Right kidney (tissue), 1 donor: Measurements from ENCODE around the gene WWOX.

Experiments
- DNase-seq: peaks from one replicate; pipeline ENCODE4 v3.0.0-alpha.2; 2016

WWOX gene

DNA sequence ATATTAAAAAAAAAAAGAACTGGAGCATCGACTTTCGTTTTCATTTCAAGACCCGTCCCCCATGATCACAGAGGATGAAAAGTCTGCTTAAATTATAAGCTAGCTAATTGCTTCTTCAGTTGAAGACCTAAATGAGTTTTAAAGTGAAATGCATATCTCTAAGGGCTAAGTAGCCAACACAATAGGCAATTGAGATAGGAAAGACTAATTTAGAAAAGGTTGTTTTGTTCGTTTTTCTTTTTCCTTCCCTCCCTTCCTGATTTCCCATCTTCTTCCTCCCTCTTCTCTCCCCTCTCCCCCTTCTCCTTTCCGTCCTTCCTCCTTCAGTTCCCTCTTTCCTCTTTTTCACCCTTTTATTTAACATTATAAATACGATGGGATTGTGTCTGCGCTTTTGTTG is 377.2 kb downstream of the WWOX start:
- DNase-seq, result no peak

GRCh38 chr16:78478267-78478861 is 378.9 kb downstream of the WWOX start:
- DNase-seq, result no peak

GRCh38 chr16:78479723-78480122 is 380.3 kb downstream of the WWOX start:
- DNase-seq, result no peak

DNA sequence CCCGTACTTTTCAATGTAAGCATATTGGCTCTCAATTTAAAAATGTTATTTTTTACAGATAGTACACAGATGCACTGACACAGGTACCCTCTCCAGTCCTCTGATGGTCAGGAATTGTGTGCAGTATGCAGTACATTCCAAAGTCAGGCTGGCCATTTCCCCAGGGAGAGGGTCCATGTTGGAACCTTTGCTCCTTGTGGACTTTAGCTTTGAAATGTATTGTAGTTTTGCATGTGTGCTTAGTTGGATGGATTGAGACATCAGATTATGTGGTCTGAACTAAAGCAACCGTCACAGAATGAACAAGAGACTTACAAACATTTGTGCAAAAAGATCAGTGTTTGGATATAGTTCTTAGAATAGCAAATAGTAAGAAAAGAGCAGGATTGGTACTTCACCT is 381.1 kb downstream of the WWOX start:
- no peak for DNase-seq

DNA sequence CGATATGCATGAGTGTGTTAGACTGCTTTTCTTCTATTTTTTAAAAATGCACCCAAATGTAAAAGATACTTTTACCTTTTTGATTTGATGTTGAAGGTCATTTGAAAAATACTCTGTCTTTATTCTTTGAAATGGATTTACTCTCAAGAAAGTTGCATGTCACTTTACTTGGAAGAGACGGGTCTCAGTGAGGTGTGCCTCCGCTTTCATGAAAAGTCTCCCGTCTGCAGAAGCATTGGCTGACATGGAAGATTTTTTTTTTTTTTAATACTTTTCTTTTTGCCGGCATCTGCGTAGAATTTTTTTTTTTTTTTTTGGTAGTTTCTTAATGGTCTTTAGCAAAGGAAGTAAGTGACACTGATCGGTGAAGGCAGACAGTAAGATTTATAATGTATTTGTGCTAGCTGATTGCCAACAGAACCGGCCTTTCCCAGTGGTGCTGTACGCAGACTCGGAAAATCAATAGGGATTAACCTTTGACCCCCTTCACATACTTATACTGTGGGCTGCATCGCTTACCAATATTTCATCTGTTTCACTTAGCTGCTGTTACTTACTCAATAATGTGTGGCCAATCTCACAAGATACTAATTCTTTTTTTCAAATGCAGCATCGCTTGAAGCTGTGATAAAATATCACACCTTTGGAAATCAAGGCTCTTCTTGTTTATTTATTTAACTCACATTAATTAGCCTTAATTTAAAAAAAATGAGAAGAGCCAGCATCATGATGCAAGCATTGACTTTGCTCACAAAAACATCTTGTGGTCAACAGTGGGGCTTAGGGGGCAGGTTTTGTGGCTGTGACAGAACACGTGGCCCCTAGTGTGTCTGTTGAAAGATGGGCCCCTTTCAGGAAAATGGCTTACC is 383.9 kb downstream of the WWOX start:
- no peak for DNase-seq

DNA sequence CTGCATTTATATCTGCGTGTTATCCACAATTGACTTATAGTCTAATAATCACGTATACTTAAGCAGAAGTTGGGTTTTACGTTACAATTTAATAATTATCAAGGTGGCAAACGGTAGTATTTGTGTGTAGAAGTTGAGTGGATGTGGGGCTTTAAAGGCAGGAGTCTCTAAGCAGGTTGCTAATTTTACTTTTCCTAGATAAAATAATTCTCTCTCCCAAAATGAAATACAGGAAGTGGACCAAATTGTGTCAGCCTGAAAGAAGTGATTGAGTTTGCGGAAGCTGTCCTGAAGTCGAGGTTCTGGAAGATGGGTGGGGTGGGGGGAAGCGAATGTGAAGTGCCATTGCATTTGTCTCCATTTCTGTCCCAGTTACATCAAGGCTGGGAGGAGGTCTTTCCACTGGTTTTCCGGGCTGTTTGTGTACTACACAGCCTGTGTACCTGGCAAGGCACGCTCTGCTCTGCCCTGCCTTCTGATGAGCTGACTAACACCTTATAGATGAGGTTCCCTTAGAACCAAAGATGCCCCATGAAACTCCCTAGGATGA is 385.1 kb downstream of the WWOX start:
- no peak for DNase-seq

GRCh38 chr16:78485188-78485916 is 385.9 kb downstream of the WWOX start:
- no peak for DNase-seq

- DNase-seq, result no peak
Observed at GRCh38 chr16:78485917-78486257, 386.4 kb downstream of the WWOX start.

GRCh38 chr16:78487471-78487870 is 388.0 kb downstream of the WWOX start:
- no peak for DNase-seq

- DNase-seq, result no peak
Observed at GRCh38 chr16:78489072-78489471, 389.6 kb downstream of the WWOX start.

DNA sequence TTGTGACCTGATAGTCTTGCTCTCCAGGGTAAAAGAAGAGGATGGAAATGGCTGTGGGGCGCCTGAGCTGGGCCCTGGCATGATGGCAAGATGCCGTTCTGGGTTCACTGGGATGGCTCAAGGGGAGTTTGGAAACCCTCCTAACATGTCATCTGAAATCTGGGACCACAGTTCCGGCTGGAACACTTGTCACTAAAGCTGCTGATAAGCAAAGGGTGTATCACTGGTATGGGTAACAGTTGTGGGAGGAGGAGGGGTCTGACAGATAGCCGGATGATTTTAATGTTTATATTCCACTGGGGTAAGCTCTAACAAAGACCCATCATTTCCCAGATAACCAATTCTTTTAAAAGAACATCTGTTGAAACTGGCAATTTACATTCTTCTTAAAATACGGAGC is 390.2 kb downstream of the WWOX start:
- DNase-seq, result no peak

DNA sequence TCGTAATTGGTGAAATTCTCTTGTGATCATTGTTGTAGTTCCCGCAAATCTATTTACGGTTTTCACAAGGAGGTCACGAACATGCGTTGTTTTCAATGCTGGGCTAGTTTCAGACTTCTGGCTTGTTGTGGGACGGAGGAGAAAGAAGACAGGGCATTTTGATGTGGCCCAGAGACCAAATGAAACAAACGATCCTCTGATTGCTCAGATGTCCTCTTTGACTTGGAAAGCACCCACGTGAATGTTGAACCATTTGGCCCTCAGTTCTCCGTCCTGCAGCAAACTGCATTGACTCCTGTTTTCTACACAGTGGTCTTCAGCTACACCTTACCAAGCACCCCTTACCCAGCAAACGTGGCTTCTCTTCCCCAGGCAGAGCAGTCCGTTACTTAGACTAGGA is 391.0 kb downstream of the WWOX start:
- DNase-seq, result no peak

GRCh38 chr16:78490847-78491246 is 391.4 kb downstream of the WWOX start:
- DNase-seq, result no peak

DNA sequence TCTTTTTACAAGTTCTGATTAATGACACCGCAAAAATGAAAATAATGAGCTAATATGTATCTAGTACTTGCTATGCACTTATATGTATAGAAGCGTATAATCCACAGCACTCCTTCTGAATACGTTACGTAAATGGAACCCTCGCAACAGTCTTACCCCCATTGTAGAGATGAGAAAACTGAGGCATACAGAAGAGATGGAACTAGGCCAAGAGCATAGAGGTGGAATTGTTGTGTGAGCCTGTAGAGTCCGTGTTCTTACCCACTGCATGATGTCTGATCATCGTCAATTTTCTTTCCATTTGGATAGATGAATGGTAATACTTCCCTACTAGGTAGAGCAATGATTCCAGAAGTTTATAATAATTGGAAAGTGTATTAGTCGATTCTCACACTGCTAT is 394.1 kb downstream of the WWOX start:
- no peak for DNase-seq

DNA sequence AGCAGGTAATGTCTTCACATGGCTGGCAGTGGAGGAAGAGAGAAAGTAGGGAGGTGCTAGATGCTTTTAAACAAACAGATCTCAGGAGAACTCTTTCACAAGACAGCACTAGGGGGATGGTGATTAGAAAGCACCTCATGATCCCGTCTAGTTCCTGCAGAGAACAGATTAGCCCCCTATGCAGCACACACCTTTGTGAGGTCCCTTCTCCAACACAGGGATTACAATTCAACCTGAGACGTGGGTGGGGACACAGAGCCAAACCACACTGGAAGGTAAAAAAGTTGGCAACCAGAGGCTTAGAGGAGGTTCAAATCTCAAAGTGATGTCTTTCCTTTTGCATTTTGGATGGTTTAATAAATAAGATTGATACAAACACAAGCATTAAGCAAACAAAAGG is 394.7 kb downstream of the WWOX start:
- DNase-seq, result no peak

DNA sequence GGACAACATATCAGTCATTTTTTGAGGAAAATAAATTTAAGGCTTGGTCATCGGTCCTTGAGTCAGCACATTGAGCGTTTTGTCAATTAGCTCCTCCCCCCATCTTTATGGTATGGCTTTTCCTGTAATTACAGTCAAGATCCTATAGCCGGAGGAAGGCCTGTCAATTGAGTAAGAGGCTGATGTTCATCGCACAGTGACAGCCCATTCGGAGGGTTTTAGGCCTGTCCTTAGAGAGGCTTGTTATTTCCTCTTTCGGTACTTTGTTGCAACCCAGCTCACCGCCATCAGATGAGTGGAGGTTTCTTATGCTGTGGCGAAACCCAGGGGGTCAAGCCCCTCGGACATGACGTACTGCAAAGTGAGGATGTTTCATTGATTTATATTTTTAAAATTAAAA is 395.2 kb downstream of the WWOX start:
- no peak for DNase-seq

- no peak for DNase-seq
Observed at GRCh38 chr16:78496189-78496588, 396.7 kb downstream of the WWOX start.

GRCh38 chr16:78499399-78499798 is 399.9 kb downstream of the WWOX start:
- no peak for DNase-seq

DNA sequence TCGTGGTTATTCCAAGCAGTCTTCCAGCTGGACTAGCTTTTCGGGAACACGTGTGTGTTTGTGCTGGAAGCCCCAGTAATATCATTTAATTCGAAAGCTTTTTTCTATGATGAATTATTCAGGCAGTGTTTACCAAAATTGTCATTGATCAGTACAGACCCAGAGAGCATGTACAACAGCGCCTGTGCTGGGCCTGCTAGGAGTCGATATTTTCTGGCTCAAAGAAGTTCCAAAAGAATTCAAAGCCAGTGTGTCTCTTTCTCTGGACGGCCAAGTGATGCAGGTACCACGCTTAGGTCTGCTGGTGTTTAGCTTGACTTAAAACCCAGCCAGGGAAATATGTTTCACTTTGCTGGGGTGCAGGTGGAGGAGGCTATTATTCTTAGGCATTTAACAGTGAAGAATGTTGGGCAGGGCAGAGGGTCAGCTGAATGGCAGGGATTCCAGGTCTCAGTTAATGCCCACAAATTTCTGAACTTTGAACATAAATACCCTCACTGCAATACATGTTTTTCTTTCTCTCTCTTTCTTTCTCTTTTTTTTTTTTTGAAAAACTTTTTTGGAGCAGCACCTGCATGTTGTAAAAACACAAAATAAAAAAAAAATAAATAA is 401.3 kb downstream of the WWOX start:
- no peak for DNase-seq

GRCh38 chr16:78501744-78502143 is 402.3 kb downstream of the WWOX start:
- no peak for DNase-seq

- DNase-seq, result no peak
Observed at GRCh38 chr16:78502812-78503350, 403.4 kb downstream of the WWOX start.

- no peak for DNase-seq
Observed at GRCh38 chr16:78503602-78504001, 404.1 kb downstream of the WWOX start.
